Esophagus (tissue), 2 donors: ENCODE data around the gene KRT74. TPM values are rescaled to one million over a fixed set of nuclear protein-coding genes. Genes with fewer than 3 reads are reported as not detected.

ENCODE experiments used
- H3K27ac ChIP-seq, 2 donors: one replicate each; pipeline ENCODE4 v1.5.1; 2013; ENCODE audit warnings: low read depth in 2 of 2, mild to moderate bottlenecking in 2 of 2, inconsistent platforms in 1 of 2, low read length in 1 of 2, moderate library complexity in 1 of 2
- H3K27me3 ChIP-seq, 2 donors: one replicate each; pipeline ENCODE4 v1.6.1; 2013; ENCODE audit warnings: low read length in 2 of 2, control low read depth in 1 of 2, mild to moderate bottlenecking in 1 of 2; ENCODE audit not compliant: insufficient read depth in 2 of 2, control insufficient read depth in 1 of 2
- H3K36me3 ChIP-seq, 2 donors: one replicate each; pipeline ENCODE4 v1.6.1; 2013; ENCODE audit warnings: low read length in 1 of 2; ENCODE audit not compliant: control insufficient read depth in 2 of 2, insufficient read depth in 2 of 2
- H3K4me1 ChIP-seq, 2 donors: one replicate each; pipeline ENCODE4 v1.6.1; 2013; ENCODE audit warnings: low read length in 1 of 2; ENCODE audit not compliant: control insufficient read depth in 2 of 2, insufficient read depth in 2 of 2
- H3K4me3 ChIP-seq, 2 donors: one replicate each; pipeline ENCODE4 v1.5.1; 2013; ENCODE audit warnings: low read length in 2 of 2, mild to moderate bottlenecking in 2 of 2, low read depth in 1 of 2, moderate library complexity in 1 of 2
- H3K9me3 ChIP-seq, 2 donors: one replicate each; pipeline ENCODE4 v1.6.1; 2013; ENCODE audit warnings: mild to moderate bottlenecking in 2 of 2, low read depth in 1 of 2, low read length in 1 of 2, moderate library complexity in 1 of 2; ENCODE audit not compliant: control insufficient read depth in 2 of 2, insufficient read depth in 1 of 2
- WGBS, 2 donors: extraction: QIAGEN DNeasy Blood & Tissue Kit; methylation state at CpG; one replicate each; pipeline ENCODE4 v1.1.7; 2013; 5-methylcytosine and 5-hydroxymethylcytosine counted together
- polyA plus RNA-seq, 2 donors: library from polyadenylated mRNA; stranded (reverse); fragments of 200-250 nt; gene quantifications; one replicate each; pipeline ENCODE4 v1.2.3, GENCODE V29; 2013
- donor health status: healthy with polysubstance abuse.
- donor health status: Bipolar disorder and iron deficiency.

KRT74 gene
- polyA plus RNA-seq, 2 donors, result 0.07 to 0.24 TPM

DNA sequence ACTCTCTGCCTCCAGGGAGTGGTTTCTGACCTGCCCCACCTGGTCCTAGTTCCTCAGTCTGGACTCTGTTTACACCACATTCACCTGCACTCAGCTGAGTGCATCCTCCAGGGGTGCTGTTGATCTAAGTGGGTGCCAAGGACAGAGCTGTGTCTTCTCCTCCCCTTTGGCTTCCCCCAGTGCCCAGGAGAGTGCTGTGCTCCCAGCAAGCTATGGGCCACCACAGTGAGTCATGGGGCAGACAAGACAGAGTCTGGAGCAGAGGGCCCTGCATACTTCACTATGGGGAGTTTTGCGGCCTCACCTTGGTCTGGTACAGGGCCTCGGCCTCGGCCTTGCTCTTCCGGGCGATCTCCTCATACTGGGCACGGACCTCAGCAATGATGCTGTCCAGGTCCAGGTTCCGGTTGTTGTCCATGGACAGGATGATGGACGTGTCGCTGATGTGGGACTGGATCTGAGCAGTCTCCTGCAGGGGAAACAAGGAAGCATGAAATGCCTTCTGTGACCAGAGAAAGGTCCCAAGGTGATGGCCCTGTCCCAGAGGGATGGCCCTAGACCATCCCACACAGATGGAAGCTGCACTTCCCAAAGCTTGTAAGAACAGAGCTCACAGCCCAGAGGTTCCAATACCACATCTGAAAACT is 39.9 kb upstream of the KRT74 start:
- Histone ChIP-seq H3K27me3 (no peaks in the 10 kb centered on the region), H3K36me3 (no peaks in the 10 kb centered on the region)
- WGBS, 2 donors, result 94 to 95% methylated on average over 9 of the region's 9 CpGs

DNA sequence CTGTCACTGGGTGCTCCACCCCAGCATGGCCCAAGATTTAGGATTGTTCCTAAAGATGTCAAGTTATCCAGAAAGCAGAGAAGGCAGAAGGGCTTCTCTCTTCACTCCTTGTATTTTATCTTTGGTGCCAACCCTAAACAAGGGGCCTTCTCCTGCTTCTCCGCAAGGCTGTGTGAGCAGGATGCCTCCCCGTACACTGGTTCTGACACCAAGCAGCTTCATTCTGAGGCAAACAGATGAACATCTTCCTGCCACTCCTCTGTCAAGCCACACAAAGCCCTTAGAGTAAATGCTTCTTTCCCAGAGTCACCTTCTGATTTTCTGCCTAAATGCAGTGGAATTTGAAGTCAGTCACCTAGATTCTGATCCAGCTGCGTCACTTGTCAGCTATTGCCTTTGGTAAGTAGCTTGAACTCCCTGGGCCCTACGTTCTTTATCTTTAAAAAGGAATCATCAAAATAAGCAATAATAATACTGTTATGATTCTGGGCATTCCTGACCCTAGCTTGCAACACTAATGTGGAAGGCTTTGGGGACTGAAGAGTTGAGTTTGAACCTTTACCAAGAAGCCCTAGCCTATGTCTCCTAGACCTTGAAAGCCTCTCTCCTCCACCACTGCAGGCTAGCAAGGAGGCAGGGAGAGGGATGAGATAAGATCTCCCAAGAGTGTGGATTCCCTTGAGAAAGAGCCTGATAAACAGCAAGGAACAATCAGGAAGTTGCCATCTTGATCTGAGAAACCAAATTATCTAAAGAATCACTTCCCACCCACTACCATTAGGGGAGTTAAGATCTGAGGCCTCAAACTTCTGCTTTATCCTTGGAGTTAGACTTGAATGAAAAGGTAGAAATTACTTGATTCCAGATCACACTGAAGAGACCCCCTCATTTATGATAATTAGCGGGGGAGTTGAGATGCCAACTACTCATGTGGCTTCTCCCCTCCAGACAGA is 39.1 kb upstream of the KRT74 start:
- no peaks in the 10 kb centered on the region for H3K9me3 ChIP-seq
- H3K36me3 ChIP-seq, result no peaks in the 10 kb centered on the region
- WGBS, 2 donors, result 86 to 88% methylated on average over 5 of the region's 5 CpGs
- no peaks in the 10 kb centered on the region for H3K4me1 ChIP-seq
- no peak overlapping the region for H3K27ac ChIP-seq
- H3K4me3 ChIP-seq, result no peak overlapping the region
- no peaks in the 10 kb centered on the region for H3K27me3 ChIP-seq

More for the DNA sequence above, 39.9 kb upstream of the KRT74 start:
- H3K9me3 ChIP-seq, result no peaks in the 10 kb centered on the region
- no peak overlapping the region for H3K4me3 ChIP-seq
- no peaks in the 10 kb centered on the region for H3K4me1 ChIP-seq
- no peak overlapping the region for H3K27ac ChIP-seq

DNA sequence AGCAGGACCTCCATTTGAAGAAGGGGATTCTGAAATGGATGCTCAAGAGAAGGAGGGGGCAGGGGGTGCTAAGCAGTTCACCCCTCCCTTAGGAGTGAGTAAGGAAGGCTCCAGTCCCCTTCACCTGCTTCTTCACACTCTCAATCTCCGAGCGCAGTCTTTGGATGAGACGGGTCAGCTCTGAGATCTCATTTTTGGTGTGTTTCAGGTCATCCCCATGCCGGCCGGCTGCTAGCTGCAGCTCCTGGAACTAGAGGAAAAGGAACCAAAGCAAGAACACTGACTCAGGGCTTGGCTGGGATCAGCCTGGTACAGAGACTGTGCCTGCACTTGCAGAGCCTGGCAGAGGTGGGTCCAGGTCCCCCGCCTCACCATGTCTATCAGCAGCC is 37.4 kb upstream of the KRT74 start:
- WGBS, 2 donors, result 93 to 95% methylated on average over 6 of the region's 6 CpGs
- H3K36me3 ChIP-seq, result no peaks in the 10 kb centered on the region
- H3K27me3 ChIP-seq, result no peaks in the 10 kb centered on the region
- no peak overlapping the region for H3K4me3 ChIP-seq
- no peaks in the 10 kb centered on the region for H3K9me3 ChIP-seq
- H3K27ac ChIP-seq, result no peak overlapping the region
- H3K4me1 ChIP-seq, result no peaks in the 10 kb centered on the region

DNA sequence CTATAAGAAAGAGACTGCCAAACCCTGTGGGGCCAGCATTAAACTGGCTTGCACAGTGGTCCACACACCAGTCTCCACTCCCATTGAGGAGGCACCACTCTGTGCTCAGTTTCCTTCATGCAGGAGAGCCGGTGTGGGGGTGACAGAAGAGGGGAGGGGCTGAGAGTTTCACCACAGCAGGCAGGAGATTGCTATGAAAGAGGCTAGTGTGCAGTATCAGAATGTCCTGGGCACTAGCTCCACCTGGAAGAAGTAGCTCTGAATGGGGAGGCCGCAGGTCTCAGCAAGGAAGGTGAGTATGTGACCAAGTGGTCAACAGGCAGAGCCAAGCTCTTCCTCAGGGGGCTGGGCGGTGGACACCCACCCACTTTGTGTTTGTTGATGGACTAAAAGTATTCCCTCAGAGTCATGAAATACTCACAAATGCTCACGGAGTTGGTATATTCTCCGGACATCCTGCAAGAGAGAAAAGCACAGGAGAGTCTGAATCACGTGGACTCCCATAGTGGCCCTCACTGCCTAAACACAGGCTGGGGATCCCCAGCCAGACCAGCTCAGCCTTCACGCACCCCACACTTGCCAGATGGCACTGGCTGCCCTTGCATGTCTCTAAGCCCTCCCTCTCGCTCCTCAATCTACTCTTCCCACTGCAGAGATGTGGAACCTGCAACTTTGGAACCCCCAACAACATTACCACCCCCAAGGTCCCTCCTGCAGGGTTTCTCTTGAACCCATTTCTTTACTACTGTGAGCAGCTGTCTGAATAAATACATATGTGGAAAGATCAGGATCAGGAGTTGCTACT is 35.4 kb upstream of the KRT74 start:
- Histone ChIP-seq H3K4me3 (no peak overlapping the region), H3K27ac (no peak overlapping the region), H3K9me3 (no peaks in the 10 kb centered on the region), H3K36me3 (no peaks in the 10 kb centered on the region), H3K4me1 (no peaks in the 10 kb centered on the region), H3K27me3 (no peaks in the 10 kb centered on the region)
- WGBS, 2 donors, result 80 to 81% methylated on average over 8 of the region's 8 CpGs

DNA sequence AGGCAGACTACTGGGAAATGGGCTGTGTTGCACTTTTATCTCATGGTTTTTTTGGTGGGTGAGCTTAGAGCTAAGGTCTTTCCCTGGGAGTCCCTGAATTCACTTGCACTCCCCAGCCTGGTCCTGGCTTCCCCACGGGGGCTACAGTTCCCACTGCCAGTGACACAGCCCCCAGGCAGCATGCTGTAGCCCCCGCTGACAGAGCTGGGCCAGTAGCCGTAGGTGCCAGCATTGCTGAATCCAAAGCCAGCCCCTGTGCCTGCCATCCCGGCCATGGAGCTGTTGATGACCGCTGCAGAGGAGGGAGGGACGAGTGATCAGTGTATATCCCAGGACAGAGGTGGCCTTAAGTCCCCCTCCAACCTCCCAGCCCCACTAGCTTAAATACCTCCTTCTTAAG is 34.5 kb upstream of the KRT74 start:
- 75 to 83% methylated on average over 6 of the region's 6 CpGs for WGBS, 2 donors
- H3K27ac ChIP-seq, result no peak overlapping the region
- H3K27me3 ChIP-seq, result no peaks in the 10 kb centered on the region
- no peak overlapping the region for H3K4me3 ChIP-seq
- no peaks in the 10 kb centered on the region for H3K36me3 ChIP-seq
- H3K9me3 ChIP-seq, result no peaks in the 10 kb centered on the region
- no peaks in the 10 kb centered on the region for H3K4me1 ChIP-seq

DNA sequence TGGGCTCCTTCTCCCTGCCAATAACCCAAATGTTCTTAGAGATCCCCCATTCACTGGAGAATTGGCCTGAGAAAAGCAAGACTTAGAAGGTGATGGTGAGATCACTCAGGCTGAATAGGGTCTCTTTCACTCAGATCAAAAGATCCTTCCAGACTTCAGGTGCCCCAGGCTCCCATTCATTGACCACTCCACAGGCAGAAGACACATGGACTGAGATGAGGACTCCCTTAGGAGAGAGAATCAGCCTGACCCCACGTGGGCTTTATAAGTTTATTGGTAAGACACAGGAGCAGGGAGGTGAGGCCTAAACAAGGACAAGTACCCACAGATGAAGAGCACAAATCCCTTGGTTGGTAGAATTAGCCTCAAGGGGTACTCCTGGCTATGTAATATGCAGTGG is 33.7 kb upstream of the KRT74 start:
- no peaks in the 10 kb centered on the region for H3K9me3 ChIP-seq
- H3K4me3 ChIP-seq, result no peak overlapping the region
- H3K27ac ChIP-seq, result no peak overlapping the region
- WGBS, 2 donors, result 68 to 73% methylated on average over 1 of the region's 1 CpG
- H3K4me1 ChIP-seq, result no peaks in the 10 kb centered on the region
- no peaks in the 10 kb centered on the region for H3K36me3 ChIP-seq
- H3K27me3 ChIP-seq, result no peaks in the 10 kb centered on the region

DNA sequence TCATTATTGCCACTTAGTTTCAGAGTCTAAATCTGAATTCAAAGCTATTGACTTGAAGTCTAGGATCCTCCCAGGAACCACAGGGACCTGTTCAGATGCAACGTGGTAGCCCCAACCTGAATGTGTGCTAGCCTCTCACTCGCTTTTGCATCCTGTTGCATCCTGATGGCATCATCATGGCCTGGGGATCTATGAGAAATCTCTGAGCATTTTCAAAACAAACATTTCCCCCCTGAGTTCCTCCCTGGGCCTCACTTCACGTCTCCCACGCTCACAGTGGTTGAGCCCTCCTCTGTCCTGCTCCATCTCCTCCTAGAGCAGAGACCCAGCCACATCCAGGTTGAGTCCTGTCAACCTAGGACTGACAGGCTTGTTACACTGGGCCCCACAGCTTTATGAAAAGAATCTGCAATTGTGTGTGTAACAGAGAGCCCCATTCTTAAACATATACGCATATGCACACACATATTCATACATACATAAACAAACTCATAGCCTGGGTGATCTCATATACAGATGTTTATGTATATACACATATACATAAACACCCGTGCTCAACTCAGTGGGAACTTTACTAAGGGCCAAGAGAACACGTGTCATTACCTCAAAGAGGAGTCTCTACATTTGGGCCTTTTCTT is 33.1 kb upstream of the KRT74 start:
- no peaks in the 10 kb centered on the region for H3K9me3 ChIP-seq
- no peaks in the 10 kb centered on the region for H3K4me1 ChIP-seq
- H3K4me3 ChIP-seq, result no peak overlapping the region
- no peaks in the 10 kb centered on the region for H3K36me3 ChIP-seq
- no peak overlapping the region for H3K27ac ChIP-seq
- no peaks in the 10 kb centered on the region for H3K27me3 ChIP-seq
- WGBS, 2 donors, result 82% methylated on average over 7 of the region's 7 CpGs

DNA sequence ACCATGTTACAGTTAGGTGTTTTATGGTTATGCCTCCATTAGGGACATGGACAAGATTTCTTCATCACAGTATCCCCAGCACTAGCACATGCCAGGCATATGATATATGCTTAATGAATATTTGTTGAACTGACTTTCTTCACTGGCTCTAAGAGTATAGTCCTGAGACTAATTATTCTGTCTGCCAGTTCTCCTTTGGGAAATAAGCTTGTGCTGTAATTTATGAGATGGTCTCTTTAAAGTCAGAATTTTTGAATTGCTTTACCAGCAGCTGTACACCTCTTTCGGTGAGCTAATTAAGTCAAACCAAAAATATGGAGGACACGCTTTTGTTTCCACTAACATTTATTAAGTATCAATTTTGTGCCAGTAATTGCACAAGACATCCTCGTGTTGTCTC is 32.5 kb upstream of the KRT74 start:
- Histone ChIP-seq H3K4me3 (no peak overlapping the region), H3K27ac (no peak overlapping the region), H3K27me3 (no peaks in the 10 kb centered on the region), H3K9me3 (peaks cover 0 to 2% of the 10 kb centered on the region in 2 donors), H3K4me1 (no peaks in the 10 kb centered on the region), H3K36me3 (no peaks in the 10 kb centered on the region)
- WGBS, 2 donors, result 82 to 83% methylated on average over 3 of the region's 3 CpGs

DNA sequence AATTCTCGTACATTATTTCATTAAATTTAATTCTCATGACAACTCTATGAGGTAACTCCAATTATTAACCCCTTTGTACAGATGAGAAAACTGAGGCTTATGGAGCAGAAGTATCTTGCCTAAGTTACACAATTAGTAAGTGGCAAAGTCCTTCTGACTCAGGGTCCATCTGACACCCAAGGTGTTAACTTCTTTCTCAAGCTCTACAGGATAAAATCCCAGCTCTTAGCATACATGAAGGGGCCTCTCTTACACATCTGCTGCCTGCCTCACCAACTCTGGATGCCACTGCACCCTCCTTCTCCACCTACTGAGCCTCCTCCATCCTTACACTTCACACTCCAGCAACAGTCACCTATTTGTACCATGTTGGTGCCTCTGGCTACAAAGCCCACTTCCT is 31.9 kb upstream of the KRT74 start:
- Histone ChIP-seq H3K27ac (no peak overlapping the region), H3K9me3 (peaks cover 0 to 4% of the 10 kb centered on the region in 2 donors), H3K4me3 (no peak overlapping the region), H3K27me3 (no peaks in the 10 kb centered on the region), H3K4me1 (no peaks in the 10 kb centered on the region), H3K36me3 (no peaks in the 10 kb centered on the region)
- 79 to 90% methylated on average over 1 of the region's 1 CpG for whole genome bisulfite sequencing, 2 donors
